ENCODE measurements around the gene HMGCL. TPM values are rescaled to one million over a fixed set of nuclear protein-coding genes. Genes with fewer than 3 reads are reported as not detected.
A peak's percentile ranks its signal among the peaks of the same experiment; 100 is the strongest.

The HMGCL gene
- total and polyA plus RNA-seq, 2 of the 13 experiments (the other 11 are each of a cell fraction or from before 2014, with no cell fraction given), result 21.3 to 41.4 TPM

DNA sequence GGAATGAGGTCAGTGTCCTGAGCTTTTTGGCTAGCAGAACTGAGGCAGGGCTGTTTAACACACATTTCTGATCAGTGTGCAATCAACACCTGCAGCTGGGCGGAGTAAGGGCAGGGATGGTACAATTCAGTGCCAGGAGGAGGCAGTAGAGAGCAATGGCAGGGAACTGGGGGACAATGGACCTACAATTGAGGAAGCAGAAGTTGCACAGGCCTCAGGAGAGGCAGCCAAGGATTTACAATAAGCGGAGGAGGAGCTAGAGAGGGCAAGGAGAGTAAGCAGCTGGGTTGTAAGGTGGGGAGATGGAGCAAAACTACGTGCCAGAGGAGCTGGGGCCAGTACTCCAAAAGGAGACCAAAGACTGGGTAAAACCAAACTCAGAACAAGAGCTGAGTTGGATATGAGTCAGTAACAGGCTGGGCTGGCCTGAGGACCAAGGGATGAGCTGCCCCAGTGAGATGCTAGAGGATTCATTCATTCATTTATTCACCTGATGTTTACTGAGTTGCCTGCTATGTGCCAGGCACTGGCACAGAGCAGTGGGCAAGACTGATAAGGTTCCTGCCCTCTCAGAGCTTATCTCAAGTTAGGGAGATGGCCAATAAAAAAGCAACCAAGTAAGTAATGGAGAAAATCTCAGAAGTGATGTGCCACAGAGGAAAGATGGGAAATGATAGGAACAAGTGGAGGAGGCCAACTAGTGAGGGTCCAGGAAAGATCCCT lies 14.2 kb downstream of the HMGCL start (continued):
- TF ChIP-seq SRF (IDR thresholded peaks at IDR 0.05; ENCODE audit: low read depth, low read length) (no peak), CREM (IDR thresholded peaks at IDR 0.05) (no peak), CREM (CRISPR knock-in tag; IDR thresholded peaks at IDR 0.05) (no peak), TEAD3 (CRISPR knock-in tag; optimal IDR thresholded peaks at IDR 0.05; ENCODE audit: borderline replicate concordance) (no peak), THAP11 (CRISPR knock-in tag; IDR thresholded peaks at IDR 0.05) (no peak), FLYWCH1 (CRISPR knock-in tag; IDR thresholded peaks at IDR 0.05) (no peak), STAG1 (CRISPR knock-in tag; IDR thresholded peaks at IDR 0.05) (peak; percentile 49), SRSF4 (IDR thresholded peaks at IDR 0.05; ENCODE audit: low read depth, low read length, poor library complexity, severe bottlenecking) (no peak), RAD21 (CRISPR knock-in tag; IDR thresholded peaks at IDR 0.05) (0 out of 2 replicates have a peak, but pooled peaks have one; percentile 35), ZNF605 (CRISPR knock-in tag; IDR thresholded peaks at IDR 0.05) (no peak), ZKSCAN8 (CRISPR knock-in tag; IDR thresholded peaks at IDR 0.05; ENCODE audit: borderline replicate concordance) (no peak), KLF15 (CRISPR knock-in tag; IDR thresholded peaks at IDR 0.05; ENCODE audit: borderline replicate concordance) (no peak), HDAC6 (IDR thresholded peaks at IDR 0.05; ENCODE audit: low read depth, low read length) (no peak), TAF15 (IDR thresholded peaks at IDR 0.05; ENCODE audit: low read depth, low read length, poor library complexity, severe bottlenecking) (no peak), CBFB (CRISPR knock-in tag; IDR thresholded peaks at IDR 0.05) (no peak), GABPB1 (CRISPR knock-in tag; IDR thresholded peaks at IDR 0.05) (no peak), FOXK1 (CRISPR knock-in tag; IDR thresholded peaks at IDR 0.05; ENCODE audit: borderline replicate concordance, low read depth) (no peak), THYN1 (CRISPR knock-in tag; IDR thresholded peaks at IDR 0.05; ENCODE audit: borderline replicate concordance, low read depth) (no peak), ZNF564 (CRISPR knock-in tag; IDR thresholded peaks at IDR 0.05) (no peak), CBX5 (CRISPR knock-in tag; IDR thresholded peaks at IDR 0.05; ENCODE audit: borderline replicate concordance) (no peak), SPEN (CRISPR knock-in tag; IDR thresholded peaks at IDR 0.05; ENCODE audit: low read depth) (no peak)
- TF ChIP-seq, protein P1, sequence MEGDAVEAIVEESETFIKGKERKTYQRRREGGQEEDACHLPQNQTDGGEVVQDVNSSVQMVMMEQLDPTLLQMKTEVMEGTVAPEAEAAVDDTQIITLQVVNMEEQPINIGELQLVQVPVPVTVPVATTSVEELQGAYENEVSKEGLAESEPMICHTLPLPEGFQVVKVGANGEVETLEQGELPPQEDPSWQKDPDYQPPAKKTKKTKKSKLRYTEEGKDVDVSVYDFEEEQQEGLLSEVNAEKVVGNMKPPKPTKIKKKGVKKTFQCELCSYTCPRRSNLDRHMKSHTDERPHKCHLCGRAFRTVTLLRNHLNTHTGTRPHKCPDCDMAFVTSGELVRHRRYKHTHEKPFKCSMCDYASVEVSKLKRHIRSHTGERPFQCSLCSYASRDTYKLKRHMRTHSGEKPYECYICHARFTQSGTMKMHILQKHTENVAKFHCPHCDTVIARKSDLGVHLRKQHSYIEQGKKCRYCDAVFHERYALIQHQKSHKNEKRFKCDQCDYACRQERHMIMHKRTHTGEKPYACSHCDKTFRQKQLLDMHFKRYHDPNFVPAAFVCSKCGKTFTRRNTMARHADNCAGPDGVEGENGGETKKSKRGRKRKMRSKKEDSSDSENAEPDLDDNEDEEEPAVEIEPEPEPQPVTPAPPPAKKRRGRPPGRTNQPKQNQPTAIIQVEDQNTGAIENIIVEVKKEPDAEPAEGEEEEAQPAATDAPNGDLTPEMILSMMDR (CRISPR knock-in tag; IDR thresholded peaks at IDR 0.05), result peak; percentile 73
- TF ChIP-seq, protein P2, sequence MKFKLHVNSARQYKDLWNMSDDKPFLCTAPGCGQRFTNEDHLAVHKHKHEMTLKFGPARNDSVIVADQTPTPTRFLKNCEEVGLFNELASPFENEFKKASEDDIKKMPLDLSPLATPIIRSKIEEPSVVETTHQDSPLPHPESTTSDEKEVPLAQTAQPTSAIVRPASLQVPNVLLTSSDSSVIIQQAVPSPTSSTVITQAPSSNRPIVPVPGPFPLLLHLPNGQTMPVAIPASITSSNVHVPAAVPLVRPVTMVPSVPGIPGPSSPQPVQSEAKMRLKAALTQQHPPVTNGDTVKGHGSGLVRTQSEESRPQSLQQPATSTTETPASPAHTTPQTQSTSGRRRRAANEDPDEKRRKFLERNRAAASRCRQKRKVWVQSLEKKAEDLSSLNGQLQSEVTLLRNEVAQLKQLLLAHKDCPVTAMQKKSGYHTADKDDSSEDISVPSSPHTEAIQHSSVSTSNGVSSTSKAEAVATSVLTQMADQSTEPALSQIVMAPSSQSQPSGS (CRISPR knock-in tag; IDR thresholded peaks at IDR 0.05), result no peak
- TF ChIP-seq, protein P3, sequence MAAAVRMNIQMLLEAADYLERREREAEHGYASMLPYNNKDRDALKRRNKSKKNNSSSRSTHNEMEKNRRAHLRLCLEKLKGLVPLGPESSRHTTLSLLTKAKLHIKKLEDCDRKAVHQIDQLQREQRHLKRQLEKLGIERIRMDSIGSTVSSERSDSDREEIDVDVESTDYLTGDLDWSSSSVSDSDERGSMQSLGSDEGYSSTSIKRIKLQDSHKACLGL (CRISPR knock-in tag; IDR thresholded peaks at IDR 0.05), result no peak
- TF ChIP-seq, protein P4, sequence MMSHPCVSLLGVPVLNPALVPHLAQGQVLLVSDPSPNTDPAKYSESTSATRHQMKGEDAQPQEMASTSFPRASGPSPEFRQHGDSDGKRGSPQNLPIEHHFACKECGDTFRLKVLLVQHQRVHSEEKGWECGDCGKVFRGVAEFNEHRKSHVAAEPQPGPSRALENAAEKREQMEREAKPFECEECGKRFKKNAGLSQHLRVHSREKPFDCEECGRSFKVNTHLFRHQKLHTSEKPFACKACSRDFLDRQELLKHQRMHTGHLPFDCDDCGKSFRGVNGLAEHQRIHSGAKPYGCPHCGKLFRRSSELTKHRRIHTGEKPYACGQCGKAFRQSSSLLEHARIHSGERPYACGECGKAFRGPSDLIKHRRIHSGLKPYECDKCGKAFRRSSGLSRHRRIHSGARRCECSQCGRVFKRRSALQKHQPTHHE (CRISPR knock-in tag; IDR thresholded peaks at IDR 0.05; ENCODE audit: borderline replicate concordance), result no peak
- TF ChIP-seq, protein P5, sequence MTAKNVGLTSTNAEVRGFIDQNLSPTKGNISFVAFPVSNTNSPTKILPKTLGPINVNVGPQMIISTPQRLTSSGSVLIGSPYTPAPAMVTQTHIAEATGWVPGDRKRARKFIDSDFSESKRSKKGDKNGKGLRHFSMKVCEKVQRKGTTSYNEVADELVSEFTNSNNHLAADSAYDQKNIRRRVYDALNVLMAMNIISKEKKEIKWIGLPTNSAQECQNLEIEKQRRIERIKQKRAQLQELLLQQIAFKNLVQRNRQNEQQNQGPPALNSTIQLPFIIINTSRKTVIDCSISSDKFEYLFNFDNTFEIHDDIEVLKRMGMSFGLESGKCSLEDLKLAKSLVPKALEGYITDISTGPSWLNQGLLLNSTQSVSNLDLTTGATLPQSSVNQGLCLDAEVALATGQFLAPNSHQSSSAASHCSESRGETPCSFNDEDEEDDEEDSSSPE (CRISPR knock-in tag; IDR thresholded peaks at IDR 0.05), result no peak
